ENCODE measurements around the gene MRPL52. TPM values are rescaled to one million over a fixed set of nuclear protein-coding genes. Genes with fewer than 3 reads are reported as not detected.

The MRPL52 gene
- total RNA-seq, 1 donor from 2014 or later = 182 TPM

- Mint-ChIP-seq H3K9me3 (ENCODE audit: unreplicated experiment) (no peaks in the 10 kb centered on the region), H3K27ac (ENCODE audit: unreplicated experiment) (peak overlapping the region; percentile 86), H3K36me3 (ENCODE audit: low read depth, unreplicated experiment) (peaks cover 10% of the 10 kb centered on the region), H3K4me1 (ENCODE audit: low read depth, unreplicated experiment) (peaks cover 11% of the 10 kb centered on the region), H3K27me3 (ENCODE audit: low read depth, unreplicated experiment) (no peaks in the 10 kb centered on the region), H3K4me3 (ENCODE audit: unreplicated experiment) (peak overlapping the region; percentile 90)
- TF ChIP-seq CTCF (IDR thresholded peaks at IDR 0.05; ENCODE audit: insufficient read depth, low read depth, low read length) = peak; percentile 94
- no peak for TF ChIP-seq EZH2 (IDR thresholded peaks at IDR 0.05; ENCODE audit: insufficient read depth, low read length)
- peaks cover 7% of the 10 kb centered on the region for H3K36me3 ChIP-seq (ENCODE audit: insufficient read depth, low read length)
- H3K4me2 ChIP-seq (ENCODE audit: low read length) = peak overlapping the region; percentile 90
- H3K27ac ChIP-seq (ENCODE audit: low read depth, low read length) = peak overlapping the region; percentile 87
- peaks cover 31% of the 10 kb centered on the region for H4K20me1 ChIP-seq (ENCODE audit: insufficient read depth, low read length)
- peaks cover 27% of the 10 kb centered on the region for H3K79me2 ChIP-seq (ENCODE audit: insufficient read depth, low read length)
- FAIRE-seq (no peak), DNase-seq (ENCODE audit: low read depth) (peak; percentile 78)
- peak overlapping the region; percentile 84 for H3K9ac ChIP-seq (ENCODE audit: low read length)
- no peaks in the 10 kb centered on the region for H3K27me3 ChIP-seq (ENCODE audit: insufficient read depth, low read length)
- H2AFZ ChIP-seq (ENCODE audit: low read depth, low read length) = peak overlapping the region; percentile 73
- peak overlapping the region; percentile 70 for H3K4me3 ChIP-seq (ENCODE audit: insufficient read depth, low read depth, low read length)
- H3K4me1 ChIP-seq (ENCODE audit: insufficient read depth, low read length) = peaks cover 11% of the 10 kb centered on the region
- H3K9me3 ChIP-seq (ENCODE audit: insufficient read depth, low read depth, low read length) = no peaks in the 10 kb centered on the region
Measured at GRCh38 chr14:22872033-22872832, 42.5 kb downstream of the MRPL52 start.

GRCh38 chr14:22872833-22873520, 43.3 kb downstream of the MRPL52 start:
- Mint-ChIP-seq H3K27ac (ENCODE audit: unreplicated experiment) (peak overlapping the region; percentile 86), H3K36me3 (ENCODE audit: low read depth, unreplicated experiment) (peaks cover 15% of the 10 kb centered on the region), H3K9me3 (ENCODE audit: unreplicated experiment) (no peaks in the 10 kb centered on the region), H3K4me3 (ENCODE audit: unreplicated experiment) (peak overlapping the region; percentile 90), H3K27me3 (ENCODE audit: low read depth, unreplicated experiment) (no peaks in the 10 kb centered on the region), H3K4me1 (ENCODE audit: low read depth, unreplicated experiment) (peaks cover 11% of the 10 kb centered on the region)
- DNase-seq (ENCODE audit: low read depth) = peak; percentile 3
- peaks cover 27% of the 10 kb centered on the region for H3K79me2 ChIP-seq (ENCODE audit: insufficient read depth, low read length)
- peak overlapping the region; percentile 84 for H3K9ac ChIP-seq (ENCODE audit: low read length)
- peaks cover 11% of the 10 kb centered on the region for H3K4me1 ChIP-seq (ENCODE audit: insufficient read depth, low read length)
- no peak for FAIRE-seq
- H4K20me1 ChIP-seq (ENCODE audit: insufficient read depth, low read length) = peaks cover 31% of the 10 kb centered on the region
- H3K27me3 ChIP-seq (ENCODE audit: insufficient read depth, low read length) = no peaks in the 10 kb centered on the region
- TF ChIP-seq EZH2 (IDR thresholded peaks at IDR 0.05; ENCODE audit: insufficient read depth, low read length) (no peak), CTCF (IDR thresholded peaks at IDR 0.05; ENCODE audit: insufficient read depth, low read depth, low read length) (no peak)
- H2AFZ ChIP-seq (ENCODE audit: low read depth, low read length) = peak overlapping the region; percentile 21
- H3K36me3 ChIP-seq (ENCODE audit: insufficient read depth, low read length) = peaks cover 14% of the 10 kb centered on the region
- peak overlapping the region; percentile 90 for H3K4me2 ChIP-seq (ENCODE audit: low read length)
- H3K4me3 ChIP-seq (ENCODE audit: insufficient read depth, low read depth, low read length) = peak overlapping the region; percentile 70
- H3K9me3 ChIP-seq (ENCODE audit: insufficient read depth, low read depth, low read length) = no peaks in the 10 kb centered on the region
- peak overlapping the region; percentile 87 for H3K27ac ChIP-seq (ENCODE audit: low read depth, low read length)

All from astrocyte (in vitro differentiated cells and primary cell).